GM12872 (cell line): ENCODE results near the gene RIPK3.

Experiments
- TF ChIP-seq, protein P1 (sequence below): IDR thresholded peaks from 3 replicates; pipeline ENCODE4 v1.5.1; 2011; ENCODE audit warnings: low read depth, mild to moderate bottlenecking, low read length, moderate library complexity; ENCODE audit not compliant: insufficient read depth

RIPK3 gene

DNA sequence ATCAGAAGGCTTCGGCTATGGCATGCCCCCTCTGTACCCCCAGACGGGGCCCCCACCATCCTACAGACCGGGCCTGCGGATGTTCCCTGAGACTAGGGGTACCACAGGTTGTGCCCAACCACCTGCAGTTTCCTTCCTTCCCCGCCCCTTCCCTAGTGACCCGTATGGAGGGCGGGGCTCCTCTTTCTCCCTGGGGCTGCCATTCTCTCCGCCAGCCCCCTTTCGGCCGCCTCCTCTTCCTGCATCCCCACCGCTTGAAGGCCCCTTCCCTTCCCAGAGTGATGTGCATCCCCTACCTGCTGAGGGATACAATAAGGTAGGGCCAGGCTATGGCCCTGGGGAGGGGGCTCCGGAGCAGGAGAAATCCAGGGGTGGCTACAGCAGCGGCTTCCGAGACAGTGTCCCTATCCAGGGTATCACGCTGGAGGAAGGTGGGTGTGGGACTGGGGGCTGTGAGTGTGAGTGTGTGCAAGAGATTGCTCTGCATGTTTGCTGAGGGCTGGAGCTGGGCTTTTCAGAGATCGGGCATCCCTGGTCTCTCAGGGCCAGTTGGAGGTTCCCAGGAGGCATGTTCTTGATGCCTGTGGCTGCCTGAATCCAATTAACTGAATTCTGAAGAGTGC is 36.8 kb upstream of the RIPK3 start:
- TF ChIP-seq, protein P1, sequence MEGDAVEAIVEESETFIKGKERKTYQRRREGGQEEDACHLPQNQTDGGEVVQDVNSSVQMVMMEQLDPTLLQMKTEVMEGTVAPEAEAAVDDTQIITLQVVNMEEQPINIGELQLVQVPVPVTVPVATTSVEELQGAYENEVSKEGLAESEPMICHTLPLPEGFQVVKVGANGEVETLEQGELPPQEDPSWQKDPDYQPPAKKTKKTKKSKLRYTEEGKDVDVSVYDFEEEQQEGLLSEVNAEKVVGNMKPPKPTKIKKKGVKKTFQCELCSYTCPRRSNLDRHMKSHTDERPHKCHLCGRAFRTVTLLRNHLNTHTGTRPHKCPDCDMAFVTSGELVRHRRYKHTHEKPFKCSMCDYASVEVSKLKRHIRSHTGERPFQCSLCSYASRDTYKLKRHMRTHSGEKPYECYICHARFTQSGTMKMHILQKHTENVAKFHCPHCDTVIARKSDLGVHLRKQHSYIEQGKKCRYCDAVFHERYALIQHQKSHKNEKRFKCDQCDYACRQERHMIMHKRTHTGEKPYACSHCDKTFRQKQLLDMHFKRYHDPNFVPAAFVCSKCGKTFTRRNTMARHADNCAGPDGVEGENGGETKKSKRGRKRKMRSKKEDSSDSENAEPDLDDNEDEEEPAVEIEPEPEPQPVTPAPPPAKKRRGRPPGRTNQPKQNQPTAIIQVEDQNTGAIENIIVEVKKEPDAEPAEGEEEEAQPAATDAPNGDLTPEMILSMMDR: no peak

DNA sequence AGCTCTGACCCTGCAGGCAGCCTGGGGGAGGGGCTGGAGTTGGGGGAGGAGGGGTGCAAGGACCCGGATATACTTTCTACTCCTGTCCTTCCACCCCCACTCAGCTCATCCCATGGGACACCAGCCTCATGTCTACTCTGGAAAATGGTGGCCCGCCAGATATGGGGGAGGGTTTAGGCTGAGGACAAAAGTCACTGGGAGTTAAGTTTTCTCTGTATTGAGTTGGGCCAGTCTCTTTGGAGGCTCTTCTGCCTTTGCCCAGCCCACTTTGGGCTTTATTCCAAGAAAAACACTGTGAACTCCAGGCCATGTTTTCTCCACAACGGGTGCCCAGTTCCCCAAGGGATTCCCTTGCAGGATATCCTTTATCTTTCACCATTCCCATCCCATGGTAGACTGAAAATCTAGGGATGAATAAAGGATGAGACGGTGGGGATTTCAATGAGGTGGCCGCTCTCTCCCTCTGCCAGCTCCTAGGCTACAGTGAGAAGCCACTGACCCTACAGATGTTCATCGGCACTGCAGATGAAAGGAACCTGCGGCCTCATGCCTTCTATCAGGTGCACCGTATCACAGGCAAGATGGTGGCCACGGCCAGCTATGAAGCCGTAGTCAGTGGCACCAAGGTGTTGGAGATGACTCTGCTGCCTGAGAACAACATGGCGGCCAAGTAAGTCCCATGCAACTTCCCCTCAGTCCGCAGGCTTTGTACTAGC is 33.1 kb upstream of the RIPK3 start:
- TF ChIP-seq, protein P1: no peak

GRCh38 chr14:24370748-24371147 is 31.0 kb upstream of the RIPK3 start:
- TF ChIP-seq, protein P1: no peak

GRCh38 chr14:24369907-24370687 is 30.3 kb upstream of the RIPK3 start:
- TF ChIP-seq, protein P1: no peak

- TF ChIP-seq, protein P1: no peak
Observed at GRCh38 chr14:24369463-24369862, 29.7 kb upstream of the RIPK3 start.

GRCh38 chr14:24368562-24369252 is 28.9 kb upstream of the RIPK3 start:
- TF ChIP-seq, protein P1: 0 out of 3 replicates have a peak, but pooled peaks have one; percentile 10

- TF ChIP-seq, protein P1: no peak
Observed at GRCh38 chr14:24368212-24368561, 28.4 kb upstream of the RIPK3 start.
